ENCODE results near the gene SUSD3.
A peak's percentile ranks its signal among the peaks of the same experiment; 100 is the strongest.

Gene SUSD3

GRCh38 chr9:93080406-93080805 lies 21.9 kb downstream of the SUSD3 start:
- no peak overlapping the region for H3K4me2 ChIP-seq
- H3K4me3 ChIP-seq, result no peak overlapping the region
- H3K4me1 ChIP-seq, result peaks cover 11 to 47% (median 35%) of the 10 kb centered on the region in 10 experiments
- peaks cover 0 to 3% (median 0%) of the 10 kb centered on the region in 11 experiments; a peak in 3 of 22 replicates for H3K9me3 ChIP-seq (replicated peaks in 1 of 11)
- H3K36me3 ChIP-seq, result peaks cover 14 to 68% (median 47%) of the 10 kb centered on the region in 11 experiments
- TF ChIP-seq Cebpa-rat (IDR thresholded peaks at IDR 0.05), result no peak
- no peak overlapping the region for H3K9ac ChIP-seq
- H3K27ac ChIP-seq, result 0 out of 22 replicates have a peak overlapping the region, but pooled peaks of 1 of the 11 experiments have one; percentile 3
- no peaks in the 10 kb centered on the region for H4K20me1 ChIP-seq
- no peaks in the 10 kb centered on the region for H3K27me3 ChIP-seq

GRCh38 chr9:93081081-93081529 lies 22.6 kb downstream of the SUSD3 start:
- H3K4me2 ChIP-seq, result peak overlapping the region in 1 of 11 experiments; percentile 6; a peak in 2 of 22 replicates
- no peak overlapping the region for H3K4me3 ChIP-seq
- peaks cover 11 to 47% (median 37%) of the 10 kb centered on the region in 10 experiments for H3K4me1 ChIP-seq
- H3K36me3 ChIP-seq, result peaks cover 21 to 71% (median 54%) of the 10 kb centered on the region in 11 experiments
- no peaks in the 10 kb centered on the region for H3K27me3 ChIP-seq
- 0 out of 22 replicates have a peak overlapping the region, but pooled peaks of 1 of the 11 experiments have one; percentile 2 for H3K27ac ChIP-seq
- no peak overlapping the region for H3K9ac ChIP-seq
- H4K20me1 ChIP-seq, result no peaks in the 10 kb centered on the region
- TF ChIP-seq Cebpa-rat (IDR thresholded peaks at IDR 0.05), result no peak
- H3K9me3 ChIP-seq (replicated peaks in 1 of 11), result peaks cover 0 to 10% (median 5%) of the 10 kb centered on the region in 11 experiments; a peak in 8 of 22 replicates

GRCh38 chr9:93081931-93082330 lies 23.4 kb downstream of the SUSD3 start:
- TF ChIP-seq Cebpa-rat (IDR thresholded peaks at IDR 0.05), result no peak
- peaks cover 15 to 51% (median 37%) of the 10 kb centered on the region in 10 experiments for H3K4me1 ChIP-seq
- H4K20me1 ChIP-seq, result no peaks in the 10 kb centered on the region
- H3K9me3 ChIP-seq (replicated peaks in 1 of 11), result peaks cover 0 to 10% (median 5%) of the 10 kb centered on the region in 11 experiments; a peak in 8 of 22 replicates
- no peak overlapping the region for H3K9ac ChIP-seq
- H3K4me3 ChIP-seq, result no peak overlapping the region
- peaks cover 29 to 72% (median 59%) of the 10 kb centered on the region in 11 experiments for H3K36me3 ChIP-seq
- 0 out of 22 replicates have a peak overlapping the region, but pooled peaks of 1 of the 11 experiments have one; percentile 10 for H3K27ac ChIP-seq
- H3K27me3 ChIP-seq, result no peaks in the 10 kb centered on the region
- H3K4me2 ChIP-seq, result peak overlapping the region in 2 of 11 experiments; percentile 6 to 24; a peak in 3 of 22 replicates

GRCh38 chr9:93082841-93083411 lies 24.4 kb downstream of the SUSD3 start:
- H3K27me3 ChIP-seq, result no peaks in the 10 kb centered on the region
- peak overlapping the region; percentile 50 to 70 (median 64) for H3K4me2 ChIP-seq
- peaks cover 0 to 10% (median 5%) of the 10 kb centered on the region in 11 experiments; a peak in 8 of 22 replicates for H3K9me3 ChIP-seq (replicated peaks in 1 of 11)
- no peak for TF ChIP-seq Cebpa-rat (IDR thresholded peaks at IDR 0.05)
- peak overlapping the region; percentile 2 to 69 (median 52); a peak in 19 of 22 replicates for H3K27ac ChIP-seq
- H3K36me3 ChIP-seq, result peaks cover 29 to 70% (median 52%) of the 10 kb centered on the region in 11 experiments
- H3K4me1 ChIP-seq, result peaks cover 25 to 57% (median 38%) of the 10 kb centered on the region in 10 experiments
- H4K20me1 ChIP-seq, result no peaks in the 10 kb centered on the region
- H3K4me3 ChIP-seq, result no peak overlapping the region
- peak overlapping the region; percentile 3 to 60 (median 37); a peak in 15 of 22 replicates for H3K9ac ChIP-seq

- Histone ChIP-seq H3K4me2 (peak overlapping the region in 9 of 11 experiments; percentile 54 to 70 (median 64); a peak in 17 of 22 replicates), H3K9me3 (replicated peaks in 1 of 11) (peaks cover 0 to 13% (median 7%) of the 10 kb centered on the region in 11 experiments; a peak in 9 of 22 replicates), H3K4me3 (no peak overlapping the region), H3K27ac (peak overlapping the region in 6 of 11 experiments; percentile 13 to 69 (median 34); a peak in 6 of 22 replicates), H3K27me3 (no peaks in the 10 kb centered on the region), H3K4me1 (peaks cover 27 to 59% (median 41%) of the 10 kb centered on the region in 10 experiments), H3K36me3 (peaks cover 28 to 68% (median 46%) of the 10 kb centered on the region in 11 experiments), H4K20me1 (no peaks in the 10 kb centered on the region), H3K9ac (peak overlapping the region in 6 of 11 experiments; percentile 3 to 60 (median 26); a peak in 3 of 22 replicates)
- TF ChIP-seq Cebpa-rat (IDR thresholded peaks at IDR 0.05), result no peak
Observed at GRCh38 chr9:93083592-93084470, 25.3 kb downstream of the SUSD3 start.

- H3K9ac ChIP-seq, result no peak overlapping the region
- H3K4me3 ChIP-seq, result no peak overlapping the region
- peaks cover 28 to 61% (median 42%) of the 10 kb centered on the region in 11 experiments for H3K36me3 ChIP-seq
- no peaks in the 10 kb centered on the region for H4K20me1 ChIP-seq
- H3K9me3 ChIP-seq (replicated peaks in 1 of 11), result peaks cover 0 to 20% (median 9%) of the 10 kb centered on the region in 11 experiments; a peak in 13 of 22 replicates
- H3K27me3 ChIP-seq, result no peaks in the 10 kb centered on the region
- peak overlapping the region in 1 of 11 experiments; percentile 67; a peak in 2 of 22 replicates for H3K27ac ChIP-seq
- H3K4me2 ChIP-seq, result 0 out of 22 replicates have a peak overlapping the region, but pooled peaks of 1 of the 11 experiments have one; percentile 69
- no peak for TF ChIP-seq Cebpa-rat (IDR thresholded peaks at IDR 0.05)
- peaks cover 27 to 60% (median 42%) of the 10 kb centered on the region in 10 experiments for H3K4me1 ChIP-seq
Observed at GRCh38 chr9:93084471-93084881, 26.0 kb downstream of the SUSD3 start.

GRCh38 chr9:93085676-93086075 lies 27.2 kb downstream of the SUSD3 start:
- H3K27ac ChIP-seq, result no peak overlapping the region
- peaks cover 26 to 52% (median 39%) of the 10 kb centered on the region in 11 experiments for H3K36me3 ChIP-seq
- peaks cover 0 to 32% (median 10%) of the 10 kb centered on the region in 11 experiments; a peak in 19 of 22 replicates for H3K9me3 ChIP-seq (replicated peaks in 1 of 11)
- no peak overlapping the region for H3K4me3 ChIP-seq
- no peaks in the 10 kb centered on the region for H3K27me3 ChIP-seq
- no peak for TF ChIP-seq Cebpa-rat (IDR thresholded peaks at IDR 0.05)
- no peak overlapping the region for H3K9ac ChIP-seq
- H3K4me1 ChIP-seq, result peaks cover 27 to 62% (median 47%) of the 10 kb centered on the region in 10 experiments
- H3K4me2 ChIP-seq, result no peak overlapping the region
- no peaks in the 10 kb centered on the region for H4K20me1 ChIP-seq

GRCh38 chr9:93086447-93087224 lies 28.1 kb downstream of the SUSD3 start:
- Histone ChIP-seq H3K4me2 (peak overlapping the region in 3 of 11 experiments; percentile 14 to 87 (median 26); a peak in 1 of 22 replicates), H3K27ac (peak overlapping the region in 3 of 11 experiments; percentile 4 to 42 (median 18); a peak in 2 of 22 replicates), H3K9ac (no peak overlapping the region), H3K27me3 (no peaks in the 10 kb centered on the region), H4K20me1 (no peaks in the 10 kb centered on the region), H3K4me3 (no peak overlapping the region), H3K4me1 (peaks cover 28 to 68% (median 57%) of the 10 kb centered on the region in 10 experiments), H3K9me3 (replicated peaks in 1 of 11) (peaks cover 5 to 41% (median 15%) of the 10 kb centered on the region in 11 experiments; a peak in 21 of 22 replicates), H3K36me3 (peaks cover 21 to 44% (median 34%) of the 10 kb centered on the region in 11 experiments)
- TF ChIP-seq Cebpa-rat (IDR thresholded peaks at IDR 0.05), result no peak

All from BLaER1 treated with 17β-estradiol and CSF1 and Interleukin-3, amounts not matched to agents 10 nM and 100 nM (cell line).